Parathyroid adenoma (tissue), 2 donors: ENCODE results near the gene FCN3.
"Not testable (repeated sequence)": the region's sequence is repeated elsewhere in the genome, so short reads cannot be mapped to it uniquely, and the experiment has no call there.

ENCODE experiments used
- H2AFZ ChIP-seq: fragments of 300-600 bp; sonication (generic); one replicate; pipeline ENCODE4 v1.7.0; 2017; ENCODE audit warnings: antibody characterized with exemption, mild to moderate bottlenecking
- H3K27ac ChIP-seq: fragments of 300-600 bp; sonication (generic); one replicate; pipeline ENCODE4 v1.7.0; 2017
- H3K27me3 ChIP-seq: fragments of 300-600 bp; sonication (generic); one replicate; pipeline ENCODE4 v1.7.0; 2017; ENCODE audit warnings: low read length; ENCODE audit not compliant: control insufficient read depth, insufficient read depth
- H3K36me3 ChIP-seq: fragments of 300-600 bp; sonication (generic); one replicate; pipeline ENCODE4 v1.7.0; 2017; ENCODE audit warnings: low read length; ENCODE audit not compliant: control insufficient read depth, insufficient read depth
- H3K4me1 ChIP-seq: fragments of 300-600 bp; sonication (generic); one replicate; pipeline ENCODE4 v1.7.0; 2017; ENCODE audit warnings: control low read depth
- H3K4me2 ChIP-seq: fragments of 300-600 bp; sonication (generic); one replicate; pipeline ENCODE4 v1.7.0; 2017; ENCODE audit warnings: low read length
- H3K4me3 ChIP-seq: fragments of 300-600 bp; sonication (generic); one replicate; pipeline ENCODE4 v1.7.0; 2017; ENCODE audit warnings: low read depth, low read length
- H3K79me2 ChIP-seq: fragments of 300-600 bp; sonication (generic); one replicate; pipeline ENCODE4 v1.7.0; 2017; ENCODE audit warnings: control low read depth
- H3K9ac ChIP-seq: fragments of 300-600 bp; sonication (generic); one replicate; pipeline ENCODE4 v1.7.0; 2017; ENCODE audit warnings: mild to moderate bottlenecking
- H3K9me3 ChIP-seq: fragments of 300-600 bp; sonication (generic); one replicate; pipeline ENCODE4 v1.7.0; 2017; ENCODE audit warnings: low read length; ENCODE audit not compliant: control insufficient read depth
- CTCF ChIP-seq: fragments of 300-600 bp; sonication (generic); IDR thresholded peaks from one replicate; pipeline ENCODE4 v1.7.0; 2017; ENCODE audit warnings: antibody characterized with exemption, mild to moderate bottlenecking
- donor health status: primary hyperparathyroidism.

Gene FCN3

DNA sequence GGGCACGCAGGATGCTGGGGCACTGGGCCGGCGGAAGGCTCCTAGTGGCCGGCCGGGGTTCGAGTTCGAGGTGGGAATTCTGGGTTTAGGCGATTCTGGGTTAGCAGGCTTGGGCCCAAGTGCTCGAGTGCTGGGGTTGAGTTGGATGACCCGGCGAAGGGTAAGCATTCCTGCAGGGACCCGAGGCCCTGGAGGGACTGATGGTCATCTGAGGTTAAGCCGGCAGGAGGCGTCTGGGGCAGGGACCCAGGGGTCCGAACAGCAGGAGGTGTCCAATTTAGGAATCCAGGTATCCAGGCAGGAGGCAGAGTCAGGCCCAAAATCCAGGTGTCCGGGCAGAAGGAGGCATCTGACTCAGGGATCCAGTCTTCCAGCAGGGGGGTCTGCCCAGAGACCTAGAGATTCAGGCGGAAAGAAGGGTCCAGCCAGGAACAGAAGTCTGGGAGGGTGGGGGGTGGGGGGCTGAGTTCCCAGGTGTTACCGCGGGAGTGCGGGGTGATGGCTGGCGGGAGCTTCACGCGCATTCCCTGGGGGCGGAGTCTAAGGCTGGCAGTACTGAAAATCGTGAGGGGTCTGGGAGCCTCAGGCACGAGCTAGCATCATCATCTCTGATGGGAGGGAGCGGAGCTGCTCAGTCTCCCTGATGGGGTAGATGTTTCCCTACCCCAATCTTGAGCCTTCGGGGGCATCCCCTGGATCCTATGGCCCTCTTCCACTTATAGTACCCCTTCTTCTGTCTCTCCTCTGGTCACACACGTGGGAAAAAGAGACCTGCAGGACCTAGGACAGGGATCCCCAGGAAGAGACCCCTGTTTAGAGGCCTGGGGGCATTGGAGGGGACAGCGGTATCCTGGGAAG is 18.4 kb upstream of the FCN3 start:
- H3K4me1 ChIP-seq: peaks cover 4% of the 10 kb centered on the region

GRCh38 chr1:27392096-27392777 is 17.6 kb upstream of the FCN3 start, which contains the start of gene GPR3:
Gene GPR3 (plus strand): TSS chr1:27392622. CDS start chr1:27393799, 1,177 bp downstream.
- TF ChIP-seq CTCF: peak; percentile 47
- peak within 1 kb of the TSS; percentile 88 for H3K4me2 ChIP-seq
- peak within 1 kb of the TSS; percentile 55 for H3K4me3 ChIP-seq
- H3K9me3 ChIP-seq: no peaks in the 10 kb centered on the region
- peak within 1 kb of the TSS; percentile 68 for H2AFZ ChIP-seq
- no peak within 1 kb of the TSS for H3K9ac ChIP-seq
- peaks cover 4% of the 10 kb centered on the region for H3K4me1 ChIP-seq
- no peaks in the 10 kb centered on the region for H3K79me2 ChIP-seq
- H3K36me3 ChIP-seq: no peaks in the 10 kb centered on the region
- no peaks in the 10 kb centered on the region for H3K27me3 ChIP-seq
- H3K27ac ChIP-seq: peak within 1 kb of the TSS; percentile 71

More for the DNA sequence above, 18.4 kb upstream of the FCN3 start:
- Histone ChIP-seq H3K4me2 (peak overlapping the region; percentile 88), H2AFZ (peak overlapping the region; percentile 68), H3K9me3 (no peaks in the 10 kb centered on the region), H3K27me3 (no peaks in the 10 kb centered on the region), H3K36me3 (no peaks in the 10 kb centered on the region), H3K9ac (no peak overlapping the region), H3K4me3 (peak overlapping the region; percentile 55), H3K79me2 (no peaks in the 10 kb centered on the region), H3K27ac (no peak overlapping the region)
- no peak for TF ChIP-seq CTCF

GRCh38 chr1:27391511-27392095 is 17.0 kb upstream of the FCN3 start:
- H2AFZ ChIP-seq: peak overlapping the region; percentile 68
- no peak overlapping the region for H3K9ac ChIP-seq
- peaks cover 4% of the 10 kb centered on the region for H3K4me1 ChIP-seq
- H3K4me2 ChIP-seq: peak overlapping the region; percentile 88
- H3K27ac ChIP-seq: peak overlapping the region; percentile 73
- H3K79me2 ChIP-seq: no peaks in the 10 kb centered on the region
- TF ChIP-seq CTCF: no peak
- H3K36me3 ChIP-seq: no peaks in the 10 kb centered on the region
- H3K4me3 ChIP-seq: peak overlapping the region; percentile 55
- H3K27me3 ChIP-seq: no peaks in the 10 kb centered on the region
- H3K9me3 ChIP-seq: no peaks in the 10 kb centered on the region

- Histone ChIP-seq H2AFZ (no peak overlapping the region), H3K4me1 (peaks cover 4% of the 10 kb centered on the region), H3K4me2 (no peak overlapping the region), H3K27me3 (no peaks in the 10 kb centered on the region), H3K36me3 (no peaks in the 10 kb centered on the region), H3K4me3 (no peak overlapping the region), H3K27ac (peak overlapping the region; percentile 49), H3K9me3 (no peaks in the 10 kb centered on the region), H3K9ac (no peak overlapping the region), H3K79me2 (no peaks in the 10 kb centered on the region)
- peak; percentile 78 for TF ChIP-seq CTCF
Measured at GRCh38 chr1:27388337-27389005, 13.8 kb upstream of the FCN3 start.

DNA sequence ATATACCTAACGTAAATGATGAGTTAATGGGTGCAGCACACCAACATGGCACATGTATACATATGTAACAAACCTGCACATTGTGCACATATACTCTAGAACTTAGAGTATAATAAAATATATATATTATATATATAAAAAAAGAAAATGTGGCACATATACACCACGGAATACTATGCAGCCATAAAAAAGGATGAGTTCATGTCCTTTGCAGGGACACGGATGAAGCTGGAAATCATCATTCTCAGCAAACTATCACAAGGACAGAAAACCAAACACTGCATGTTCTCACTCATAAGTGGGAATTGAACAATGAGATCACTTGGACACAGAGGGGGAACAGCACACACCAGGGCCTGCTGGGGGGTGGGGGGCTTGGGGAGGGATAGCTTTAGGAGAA is 10.2 kb upstream of the FCN3 start:
- not testable (repeated sequence) for H3K27me3 ChIP-seq, H3K4me1 ChIP-seq, H3K36me3 ChIP-seq, H2AFZ ChIP-seq, H3K4me2 ChIP-seq, H3K9ac ChIP-seq, H3K4me3 ChIP-seq, H3K9me3 ChIP-seq, H3K79me2 ChIP-seq, H3K27ac ChIP-seq
